ENCODE measurements around the gene KRTAP1-5.
"Not testable (repeated sequence)": the region's sequence is repeated elsewhere in the genome, so short reads cannot be mapped to it uniquely, and the experiment has no call there.

The KRTAP1-5 gene, protein sequence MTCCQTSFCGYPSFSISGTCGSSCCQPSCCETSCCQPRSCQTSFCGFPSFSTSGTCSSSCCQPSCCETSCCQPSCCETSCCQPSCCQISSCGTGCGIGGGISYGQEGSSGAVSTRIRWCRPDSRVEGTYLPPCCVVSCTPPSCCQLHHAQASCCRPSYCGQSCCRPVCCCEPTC

DNA sequence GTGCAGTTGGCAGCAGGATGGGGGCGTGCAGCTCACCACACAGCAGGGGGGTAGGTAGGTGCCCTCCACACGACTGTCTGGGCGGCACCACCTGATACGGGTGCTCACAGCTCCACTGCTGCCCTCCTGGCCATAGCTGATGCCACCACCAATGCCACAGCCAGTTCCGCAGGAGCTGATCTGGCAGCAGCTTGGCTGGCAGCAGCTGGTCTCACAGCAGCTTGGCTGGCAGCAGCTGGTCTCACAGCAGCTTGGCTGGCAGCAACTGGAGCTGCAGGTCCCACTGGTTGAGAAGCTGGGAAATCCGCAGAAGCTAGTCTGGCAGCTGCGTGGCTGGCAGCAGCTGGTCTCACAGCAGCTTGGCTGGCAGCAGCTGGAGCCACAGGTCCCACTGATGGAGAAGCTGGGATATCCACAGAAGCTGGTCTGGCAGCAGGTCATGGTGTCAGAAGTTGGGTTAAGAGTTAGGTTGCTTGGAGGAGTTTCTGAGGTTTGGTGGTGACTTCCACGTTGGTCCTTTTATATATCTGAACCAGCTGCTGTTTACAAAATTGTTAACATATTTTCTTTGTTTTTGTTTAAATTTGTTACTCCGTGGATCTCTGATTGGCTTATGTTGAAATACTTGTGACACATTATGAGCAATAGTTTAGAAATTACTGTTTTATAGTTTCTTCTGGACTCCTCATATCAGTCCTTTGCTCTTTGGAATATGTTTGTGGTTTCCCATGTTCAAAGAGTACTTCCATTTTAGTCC lies at the start of gene KRTAP1-5:
Gene KRTAP1-5, minus strand, starts transcription at position 494 of the 757 bp plus-strand sequence. Its CDS starts 53 bp downstream, at position 441.
- no peak for DNase-seq

DNA sequence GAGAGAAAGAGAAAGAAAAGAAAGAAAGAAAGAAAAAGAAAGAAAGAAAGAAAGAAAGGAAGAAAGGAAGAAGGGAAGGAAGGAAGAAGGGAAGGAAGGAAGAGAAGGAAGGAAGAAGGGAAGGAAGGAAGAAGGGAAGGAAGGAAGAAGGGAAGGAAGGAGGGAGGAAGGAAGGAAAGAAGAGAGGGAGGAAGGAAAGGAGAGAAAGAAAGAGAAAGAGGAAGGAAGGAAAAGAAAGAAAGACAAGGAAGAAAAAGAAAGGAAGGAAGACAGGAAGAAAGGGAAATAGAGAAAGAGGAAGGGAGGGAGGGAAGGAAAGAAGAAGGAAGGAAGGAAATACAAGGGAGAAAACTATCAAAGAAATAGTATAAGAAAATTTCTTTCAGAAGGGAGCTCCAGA lies 49.8 kb upstream of the KRTAP1-5 start:
- DNase-seq = no peak

DNA sequence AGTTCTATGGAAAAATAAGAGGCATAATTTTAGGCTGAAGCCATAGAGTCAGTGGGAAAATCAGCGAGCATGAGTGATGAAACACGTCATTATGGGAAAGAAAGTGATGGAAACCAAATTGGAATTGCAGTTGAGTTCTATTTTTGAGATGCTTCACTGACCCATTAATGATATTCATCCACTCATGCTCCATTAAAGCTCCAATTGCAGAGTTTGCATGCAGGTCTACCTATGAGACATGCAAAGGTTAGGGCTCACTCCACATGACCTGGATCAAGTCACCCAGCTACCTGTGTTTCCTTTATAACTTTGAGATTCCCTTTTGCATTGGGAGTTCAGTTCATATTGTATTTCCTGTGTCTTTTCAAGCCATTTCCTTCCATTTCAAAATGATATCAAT lies 46.7 kb upstream of the KRTAP1-5 start:
- DNase-seq = no peak

DNA sequence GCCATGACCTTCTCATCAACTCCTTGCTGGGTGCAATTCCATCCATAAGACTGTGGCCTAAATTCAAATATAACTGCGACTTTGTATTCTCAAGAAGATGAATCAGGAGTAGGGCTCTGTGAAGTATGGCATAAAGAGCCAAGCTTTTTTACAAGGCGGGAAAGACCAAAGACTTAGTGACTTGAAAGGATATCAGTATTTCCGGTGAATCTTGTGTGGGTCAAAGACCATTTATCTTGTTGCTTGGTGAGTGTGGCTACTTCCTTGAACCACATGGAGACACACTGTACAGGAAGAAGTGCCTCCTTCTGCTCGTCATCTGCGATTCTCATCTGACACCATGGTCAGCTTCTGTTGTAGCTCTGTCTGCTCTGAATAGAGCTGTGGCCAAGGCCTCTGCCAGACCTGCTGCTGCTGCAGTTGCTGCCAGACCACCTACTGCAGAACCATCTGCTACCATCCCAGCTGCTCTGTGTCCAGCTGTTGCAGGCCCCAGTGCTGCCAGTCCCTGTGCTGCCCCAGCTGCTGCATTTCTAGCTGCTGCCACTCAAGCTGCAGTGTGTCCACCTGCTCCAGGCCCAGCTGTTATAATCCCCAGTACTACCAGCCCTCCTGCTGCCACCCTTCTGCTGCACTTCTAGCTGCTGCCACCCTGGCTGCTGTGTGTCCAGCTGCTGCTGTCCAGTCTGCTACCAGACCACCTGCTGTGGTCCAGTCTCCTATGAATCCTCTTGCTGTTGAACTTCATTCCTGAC lies 44.8 kb upstream of the KRTAP1-5 start:
- no peak for DNase-seq

DNA sequence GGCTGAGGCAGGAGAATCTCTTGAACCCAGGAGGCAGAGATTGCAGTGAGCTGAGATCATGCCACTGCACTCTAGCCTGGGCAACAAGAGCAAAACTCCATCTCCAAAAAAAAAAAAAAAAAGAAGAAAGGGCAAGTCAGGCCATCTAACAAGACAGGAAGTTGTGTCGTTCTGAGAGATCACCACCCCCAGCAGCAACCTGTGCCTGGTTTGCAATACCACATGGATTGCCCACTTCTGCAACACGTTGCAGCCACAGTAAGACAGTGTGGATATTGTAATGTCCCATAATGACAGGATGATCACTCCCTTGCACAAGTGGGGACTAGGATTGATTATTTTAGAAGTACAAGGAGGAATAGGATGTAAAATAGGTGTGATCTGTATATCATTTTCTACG lies 42.0 kb upstream of the KRTAP1-5 start:
- no peak for DNase-seq

DNA sequence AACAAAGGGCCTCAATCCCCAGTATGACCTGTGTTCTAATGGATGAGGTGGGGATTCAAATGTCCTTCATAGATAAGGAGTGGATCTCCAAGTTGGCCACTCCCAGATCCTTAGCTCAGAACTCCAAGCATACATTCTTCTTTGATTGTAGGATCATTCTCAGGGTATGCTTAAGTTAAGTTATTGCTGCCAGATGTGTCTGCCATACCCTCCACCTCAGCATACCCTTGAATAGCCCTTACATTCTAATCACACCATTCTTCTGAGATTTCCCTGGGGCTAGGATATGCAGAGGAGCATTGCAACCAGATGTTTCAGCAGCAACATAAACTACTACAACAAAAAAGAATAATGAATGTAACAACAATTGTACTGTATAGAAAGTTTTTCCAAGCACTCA lies 40.3 kb upstream of the KRTAP1-5 start:
- no peak for DNase-seq

DNA sequence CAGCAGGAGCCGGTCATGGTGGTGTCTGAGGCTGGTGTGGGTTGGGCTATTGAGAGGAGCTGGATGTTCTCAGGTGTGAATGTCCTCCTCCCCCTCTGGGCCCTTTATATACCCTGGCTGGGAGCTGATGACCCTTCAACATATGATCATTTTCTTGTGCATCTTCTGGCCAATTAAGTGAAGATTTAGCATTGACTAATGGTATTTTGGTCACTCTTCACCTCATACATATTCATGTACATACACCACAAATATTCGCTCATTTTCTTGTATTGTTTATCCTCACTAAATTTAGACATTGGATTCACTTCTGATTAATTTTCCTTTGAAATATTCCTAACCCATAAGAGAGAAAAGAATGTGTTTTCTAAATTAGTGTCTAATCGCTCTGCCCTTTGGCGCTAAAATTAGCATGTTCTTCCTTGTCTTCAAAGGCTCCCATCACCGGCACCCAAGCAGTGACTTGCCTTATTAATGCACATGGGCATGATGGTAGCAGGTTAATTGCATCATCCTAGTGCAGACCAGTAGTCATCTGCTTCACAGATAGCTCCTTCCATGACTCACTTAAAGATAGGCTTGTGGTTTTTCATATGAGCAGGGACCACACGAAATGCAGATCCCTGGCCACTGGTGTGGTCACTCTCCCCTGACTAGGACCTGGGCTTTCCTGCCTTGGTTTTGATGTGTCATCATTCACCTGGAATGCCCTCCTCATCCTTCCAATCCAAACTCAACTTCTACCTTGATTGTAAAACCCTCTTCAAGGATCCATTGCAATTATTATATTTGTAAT lies 39.0 kb upstream of the KRTAP1-5 start, which contains the start of gene KRTAP2-4:
Gene KRTAP2-4, minus strand, starts transcription at position 51 of the 796 bp plus-strand sequence. Its CDS starts 34 bp downstream, at position 17.
- no peak for DNase-seq

DNA sequence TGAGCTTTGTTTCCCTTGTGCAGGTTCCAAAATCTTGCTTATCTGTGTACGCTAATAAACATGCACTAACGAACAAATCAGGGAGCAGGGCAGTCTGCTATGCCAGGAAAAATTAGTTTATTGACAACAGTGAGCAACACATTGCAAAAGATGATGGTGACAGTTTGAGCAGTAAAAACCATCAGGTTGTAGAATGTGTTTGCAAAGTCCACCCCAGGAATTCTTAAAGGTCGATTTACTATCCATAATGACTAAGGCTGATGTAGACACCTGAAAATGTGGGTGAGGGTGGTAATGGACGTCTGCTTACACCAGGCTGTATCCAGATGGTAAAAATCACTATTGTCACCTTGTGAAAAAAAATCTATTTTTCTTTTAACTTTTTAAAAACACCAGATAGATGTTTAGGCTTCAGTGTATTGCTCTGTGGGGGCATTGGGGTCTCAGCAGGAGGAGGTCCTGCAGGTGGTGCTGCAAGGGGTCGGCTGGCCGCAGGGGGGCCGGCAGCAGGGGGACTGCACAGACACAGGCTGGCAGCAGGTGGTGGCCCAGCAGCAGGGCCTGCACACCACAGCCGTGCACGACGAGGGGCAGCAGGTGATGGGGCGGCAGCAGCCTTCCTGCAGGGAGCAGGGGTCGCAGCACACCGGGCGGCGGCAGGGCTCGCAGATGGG lies 38.1 kb upstream of the KRTAP1-5 start:
- not testable (repeated sequence) for DNase-seq

DNA sequence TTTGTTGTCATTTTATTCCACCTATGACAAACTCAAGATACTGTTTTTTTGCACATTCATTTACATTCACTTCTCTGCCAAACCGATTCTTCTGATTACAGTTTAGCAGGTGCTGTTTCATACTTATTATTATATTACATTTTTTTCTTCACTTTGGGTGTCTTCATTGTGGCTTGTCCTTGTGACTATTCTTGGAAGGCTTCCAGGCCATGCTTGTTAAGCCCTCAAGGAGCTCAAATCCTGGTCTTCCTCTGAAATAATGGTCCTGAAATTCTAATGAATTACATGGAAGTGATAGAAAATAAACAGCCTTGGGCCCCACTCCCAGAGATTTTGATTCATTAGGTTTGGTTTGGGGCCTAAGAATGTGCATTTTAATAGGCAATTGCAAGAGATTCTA lies 37.3 kb upstream of the KRTAP1-5 start:
- no peak for DNase-seq

DNA sequence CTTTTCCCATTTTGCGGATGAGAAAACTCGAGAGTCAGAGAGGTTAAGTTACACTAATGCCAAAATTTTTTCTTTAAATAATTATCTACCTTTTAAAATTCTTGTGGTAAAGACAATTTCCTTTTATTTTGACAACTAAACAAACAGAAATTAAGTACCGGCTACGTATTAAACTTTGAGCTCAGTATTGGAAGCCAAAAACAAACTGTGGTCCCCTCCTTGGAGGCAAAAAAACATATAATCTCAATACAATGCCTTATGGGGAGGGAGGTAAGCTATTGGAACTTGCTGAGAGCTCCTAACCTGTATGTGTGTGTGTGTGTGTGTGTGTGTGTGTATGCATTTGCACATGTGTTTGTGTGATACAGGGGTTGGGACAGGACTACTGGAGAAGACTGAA lies 36.4 kb upstream of the KRTAP1-5 start:
- DNase-seq = no peak

DNA sequence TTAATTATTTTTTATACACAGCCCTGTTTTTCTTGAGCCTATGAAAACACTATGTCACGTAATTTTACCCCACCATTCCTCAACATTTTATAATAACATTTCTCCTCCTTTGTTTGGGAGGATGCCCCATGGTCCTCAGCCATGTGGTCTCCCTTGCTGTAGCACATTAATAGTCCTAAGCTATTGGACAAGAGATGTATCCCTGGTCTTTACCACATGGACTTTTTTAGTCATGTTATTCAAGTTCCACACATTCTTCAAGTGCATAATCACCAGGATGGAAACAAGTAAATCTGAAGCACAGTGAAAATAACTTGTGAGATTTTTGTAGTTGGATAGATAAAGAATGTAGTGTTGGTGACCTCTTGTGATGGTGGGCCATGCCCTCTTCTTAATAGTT lies 35.0 kb upstream of the KRTAP1-5 start:
- DNase-seq = no peak

DNA sequence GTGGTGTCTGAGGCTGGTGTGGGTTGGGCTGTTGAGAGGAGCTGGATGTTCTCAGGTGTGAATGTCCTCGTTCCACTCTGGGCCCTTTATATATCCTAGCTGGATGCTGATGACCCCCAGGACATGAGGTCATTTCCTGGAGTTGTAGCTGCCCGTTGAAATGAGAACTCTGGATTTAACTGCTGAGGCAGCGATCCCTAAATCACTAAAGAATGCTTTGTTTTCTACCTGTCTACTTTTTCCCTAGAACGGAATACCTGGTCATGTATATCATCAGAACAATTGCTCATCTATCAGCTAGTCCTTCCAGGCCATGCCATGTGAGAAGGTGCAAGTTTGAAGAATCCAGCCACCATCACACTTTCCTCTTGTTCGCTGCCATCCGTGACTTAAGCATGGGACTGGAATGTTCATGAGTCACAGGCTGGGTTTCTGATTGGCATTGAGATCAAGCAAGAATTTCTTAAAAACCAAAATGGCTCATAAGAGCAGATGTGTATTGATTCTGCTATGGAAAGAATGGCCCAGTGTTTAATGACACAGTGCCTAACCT lies 33.1 kb upstream of the KRTAP1-5 start, which contains the start of gene KRTAP2-3:
Gene KRTAP2-3, minus strand, starts transcription at position 63 of the 553 bp plus-strand sequence. CDS start 64 bp downstream, outside the sequence.
- no peak for DNase-seq

DNA sequence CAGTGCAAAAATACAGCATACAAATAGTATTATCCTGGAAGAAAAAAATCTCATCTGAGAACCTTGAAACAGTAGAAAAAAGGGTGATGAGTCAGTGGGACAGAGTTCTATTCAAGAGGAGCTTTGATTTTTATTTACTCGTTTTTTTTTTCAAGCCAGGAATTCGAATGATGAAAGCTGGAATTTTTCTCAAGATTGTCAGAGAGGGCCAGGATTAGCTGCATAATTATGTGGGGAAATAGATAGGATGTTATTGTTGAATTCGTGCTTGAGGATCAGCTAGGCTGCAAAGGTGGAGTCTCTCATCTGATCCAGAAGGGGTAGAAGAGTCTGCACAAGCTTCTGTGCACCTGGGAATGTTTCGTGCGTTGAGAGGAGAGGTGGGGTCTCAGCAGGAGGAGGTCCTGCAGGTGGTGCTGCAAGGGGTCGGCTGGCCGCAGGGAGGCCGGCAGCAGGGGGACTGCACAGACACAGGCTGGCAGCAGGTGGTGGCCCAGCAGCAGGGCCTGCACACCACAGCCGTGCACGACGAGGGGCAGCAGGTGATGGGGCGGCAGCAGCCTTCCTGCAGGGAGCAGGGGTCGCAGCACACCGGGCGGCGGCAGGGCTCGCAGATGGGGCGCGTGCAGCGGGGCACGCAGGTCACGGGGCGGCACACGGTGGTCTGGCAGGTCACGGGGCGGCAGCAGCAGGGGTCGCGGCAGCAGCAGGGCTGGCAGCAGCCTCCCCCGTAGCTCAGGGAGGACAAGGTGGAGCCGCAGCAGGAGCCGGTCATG lies 32.5 kb upstream of the KRTAP1-5 start:
- not testable (repeated sequence) for DNase-seq

DNA sequence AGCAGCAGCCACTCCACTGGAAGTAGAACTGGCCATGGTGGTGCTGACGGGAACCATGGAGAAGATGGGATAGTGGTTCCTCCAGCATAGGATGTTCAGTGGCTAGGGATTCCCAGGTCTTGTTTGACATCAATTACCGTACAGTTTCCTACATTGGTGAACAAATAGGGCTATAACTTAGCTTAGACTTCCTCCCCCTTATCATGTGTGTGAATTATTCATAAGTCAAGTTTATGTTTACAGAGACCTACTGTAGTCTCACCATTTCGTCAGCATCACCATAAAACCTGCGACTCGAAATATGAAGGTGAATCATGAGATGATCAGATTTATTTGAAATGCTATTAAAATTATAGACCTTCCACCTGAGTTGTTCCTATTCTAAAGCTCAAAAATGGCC lies 31.7 kb upstream of the KRTAP1-5 start:
- no peak for DNase-seq

DNA sequence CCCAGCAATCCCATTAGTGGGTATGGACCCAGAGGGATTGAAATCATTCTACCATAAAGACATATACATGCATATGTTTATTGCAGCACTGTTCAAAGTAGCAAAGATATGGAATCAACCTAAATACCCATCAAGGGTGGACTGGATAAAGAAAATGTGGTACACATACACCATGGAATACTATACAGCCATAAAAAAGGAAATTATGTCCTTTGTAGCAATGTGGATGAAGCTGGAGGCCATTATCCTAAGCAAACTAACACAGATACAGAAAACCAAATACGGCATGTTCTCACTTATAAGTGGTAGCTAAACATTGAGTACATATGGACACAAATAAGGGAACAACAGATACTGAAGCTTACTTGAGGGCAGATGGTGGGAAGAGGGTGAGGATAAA lies 30.5 kb upstream of the KRTAP1-5 start:
- DNase-seq = no peak

DNA sequence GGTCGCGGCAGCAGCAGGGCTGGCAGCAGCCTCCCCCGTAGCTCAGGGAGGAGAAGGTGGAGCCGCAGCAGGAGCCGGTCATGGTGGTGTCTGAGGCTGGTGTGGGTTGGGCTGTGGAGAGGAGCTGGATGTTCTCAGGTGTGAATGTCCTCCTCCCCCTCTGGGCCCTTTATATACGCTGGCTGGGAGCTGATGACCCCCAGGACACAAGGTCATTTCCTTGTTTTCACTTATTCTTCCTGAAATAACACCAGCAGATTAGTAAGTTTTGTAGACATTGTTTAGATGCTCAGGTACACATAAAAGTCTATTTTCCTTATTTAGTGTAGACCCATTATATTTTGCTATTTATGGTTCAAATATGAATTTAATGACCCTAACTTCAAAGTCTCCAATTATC lies 28.1 kb upstream of the KRTAP1-5 start, which contains the start of gene KRTAP2-2:
Gene KRTAP2-2, minus strand, starts transcription at position 101 of the 400 bp plus-strand sequence. Its CDS starts 19 bp downstream, at position 82.
- DNase-seq = not testable (repeated sequence)

DNA sequence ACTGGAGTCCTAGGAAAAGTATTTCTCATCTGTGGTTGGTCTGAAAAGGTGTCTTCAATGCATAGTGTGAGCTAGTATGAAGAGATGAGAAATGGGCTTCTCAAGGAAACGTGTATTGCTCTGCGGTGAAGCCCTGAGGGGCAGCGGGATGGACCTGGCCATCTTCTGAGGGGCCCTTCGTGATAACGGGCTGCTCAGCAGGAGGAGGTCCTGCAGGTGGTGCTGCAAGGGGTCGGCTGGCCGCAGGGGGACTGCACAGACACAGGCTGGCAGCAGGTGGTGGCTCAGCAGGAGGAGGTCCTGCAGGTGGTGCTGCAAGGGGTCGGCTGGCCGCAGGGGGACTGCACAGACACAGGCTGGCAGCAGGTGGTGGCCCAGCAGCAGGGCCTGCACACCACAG lies 27.5 kb upstream of the KRTAP1-5 start:
- not testable (repeated sequence) for DNase-seq

DNA sequence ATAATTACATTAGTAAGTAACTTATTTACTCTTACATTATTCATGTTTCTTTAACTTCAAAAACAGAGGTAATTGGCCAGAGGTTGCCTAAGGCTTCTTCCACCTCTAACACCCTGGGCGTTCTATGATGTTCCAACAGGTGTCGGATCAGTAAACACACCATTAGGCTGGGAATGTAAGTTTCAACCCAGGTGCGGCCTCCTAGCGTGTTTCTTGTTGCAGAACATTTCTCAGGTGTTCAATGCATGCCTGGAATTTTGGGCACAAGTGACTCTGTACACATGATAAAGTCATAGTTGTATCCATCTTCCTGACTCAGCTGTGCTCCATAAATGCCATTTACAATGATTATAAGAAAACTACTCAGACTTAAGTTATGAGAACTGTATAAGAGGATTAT lies 27.0 kb upstream of the KRTAP1-5 start:
- DNase-seq = no peak

DNA sequence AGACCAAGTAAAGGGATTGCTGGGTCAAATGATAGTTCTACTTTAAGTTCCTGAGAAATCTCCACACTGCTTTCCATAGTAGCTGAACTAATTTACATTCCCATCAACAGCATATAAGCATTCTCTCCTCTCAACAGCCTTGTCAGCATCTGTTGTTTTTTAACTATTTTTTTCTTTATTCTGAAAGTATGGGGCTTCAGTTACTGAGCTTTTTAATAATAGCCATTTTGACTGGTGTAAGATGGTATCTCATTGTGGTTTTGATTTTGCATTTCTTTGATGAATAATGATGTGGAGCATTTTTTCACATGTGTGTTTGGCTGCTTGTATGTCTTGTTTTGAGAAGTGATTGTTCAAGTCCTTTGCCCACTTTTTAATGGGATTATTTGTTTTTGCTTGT lies 25.6 kb upstream of the KRTAP1-5 start:
- DNase-seq = no peak

DNA sequence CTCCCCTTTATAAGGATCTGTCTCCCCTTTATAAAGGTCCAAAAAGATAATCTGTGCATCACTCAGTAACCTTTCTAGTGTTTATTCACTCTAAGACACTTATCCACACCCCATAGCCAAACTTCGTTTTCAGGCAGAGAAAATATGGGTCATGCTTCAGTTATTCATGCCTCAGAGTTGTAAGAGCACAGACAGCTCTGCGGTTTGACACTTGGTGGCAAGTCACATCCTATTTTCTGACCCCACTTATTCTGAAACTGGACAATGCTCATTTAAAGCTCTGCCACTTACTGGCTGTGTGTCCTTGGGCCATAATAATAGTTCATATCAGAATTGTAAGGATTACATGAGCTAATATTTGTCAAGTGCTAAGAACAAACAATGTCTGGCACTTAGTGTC lies 22.1 kb upstream of the KRTAP1-5 start:
- DNase-seq = no peak

DNA sequence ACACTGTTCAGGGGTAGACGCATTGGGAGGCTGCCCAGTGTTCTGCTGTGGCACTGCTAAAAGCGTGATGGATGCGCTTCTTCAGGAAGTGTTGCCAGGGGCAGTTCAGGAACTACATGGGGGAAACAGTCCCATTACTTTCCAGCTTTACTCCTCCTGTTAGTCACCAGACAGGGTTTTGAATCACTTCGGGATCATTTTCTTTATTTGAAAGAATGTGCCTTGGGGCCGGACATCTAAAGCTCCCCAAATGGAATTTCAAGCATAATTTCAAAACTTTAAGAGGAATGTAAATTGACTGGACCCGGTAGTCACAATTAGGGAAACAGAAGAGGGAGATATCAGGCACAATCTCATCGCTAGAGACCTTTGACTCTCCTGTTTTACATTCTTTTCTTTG lies 21.4 kb upstream of the KRTAP1-5 start:
- DNase-seq = no peak

All from NCI-H1930 (cell line).